Stimulated activated CD8-positive, alpha-beta memory T cell treated with anti-CD3 and anti-CD28 coated beads, Interleukin-7, amount 100 ng/mL, for 48 hours (primary cell): Measurements from ENCODE around the gene A4GALT.

Experiments used
- DNase-seq, 2 donors: peaks; one replicate each; pipeline ENCODE4 v3.0.0-alpha.2; 2020; ENCODE audit warnings: low read depth in 1 of 2; ENCODE audit errors: extremely low read depth in 1 of 2

A4GALT gene

DNA sequence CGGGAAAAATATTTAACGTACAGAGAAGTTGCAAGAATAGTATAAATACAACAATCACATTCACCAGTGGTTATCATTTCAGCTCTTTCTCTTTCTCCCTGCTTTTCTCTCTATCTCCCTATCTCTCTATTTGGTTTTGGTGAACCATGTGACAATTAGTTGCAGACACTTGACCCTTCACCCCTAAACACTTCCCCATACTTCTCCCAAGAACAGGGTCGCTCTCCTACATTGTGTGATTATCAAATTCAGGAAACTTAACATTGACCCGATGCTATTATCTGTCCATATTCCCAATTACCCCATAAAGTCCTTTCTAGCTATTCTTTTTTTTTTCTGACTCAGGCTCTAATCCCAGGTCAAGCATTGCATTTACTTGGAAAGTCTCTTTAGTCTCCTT is 66.7 kb downstream of the A4GALT start:
- DNase-seq, result no peak

DNA sequence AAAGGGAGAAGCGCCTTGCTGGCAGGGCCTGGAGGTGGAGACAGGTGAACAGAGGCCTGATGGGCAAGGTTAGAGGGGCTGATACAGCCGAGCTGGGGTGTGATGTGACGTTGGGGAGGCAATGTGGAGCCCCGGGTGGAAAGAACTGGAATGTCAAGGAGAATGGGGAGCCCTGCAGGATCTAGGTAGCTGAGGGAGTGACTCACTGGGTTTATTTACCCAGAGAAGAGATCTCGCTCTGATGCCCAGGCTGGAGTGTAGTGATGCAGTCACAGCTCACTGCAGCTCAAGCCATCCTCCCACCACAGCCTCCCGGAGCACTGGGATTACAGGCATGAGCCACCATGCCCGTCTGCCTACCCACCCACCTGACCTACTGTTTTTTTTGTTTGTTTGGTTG is 69.5 kb downstream of the A4GALT start:
- no peak for DNase-seq

DNA sequence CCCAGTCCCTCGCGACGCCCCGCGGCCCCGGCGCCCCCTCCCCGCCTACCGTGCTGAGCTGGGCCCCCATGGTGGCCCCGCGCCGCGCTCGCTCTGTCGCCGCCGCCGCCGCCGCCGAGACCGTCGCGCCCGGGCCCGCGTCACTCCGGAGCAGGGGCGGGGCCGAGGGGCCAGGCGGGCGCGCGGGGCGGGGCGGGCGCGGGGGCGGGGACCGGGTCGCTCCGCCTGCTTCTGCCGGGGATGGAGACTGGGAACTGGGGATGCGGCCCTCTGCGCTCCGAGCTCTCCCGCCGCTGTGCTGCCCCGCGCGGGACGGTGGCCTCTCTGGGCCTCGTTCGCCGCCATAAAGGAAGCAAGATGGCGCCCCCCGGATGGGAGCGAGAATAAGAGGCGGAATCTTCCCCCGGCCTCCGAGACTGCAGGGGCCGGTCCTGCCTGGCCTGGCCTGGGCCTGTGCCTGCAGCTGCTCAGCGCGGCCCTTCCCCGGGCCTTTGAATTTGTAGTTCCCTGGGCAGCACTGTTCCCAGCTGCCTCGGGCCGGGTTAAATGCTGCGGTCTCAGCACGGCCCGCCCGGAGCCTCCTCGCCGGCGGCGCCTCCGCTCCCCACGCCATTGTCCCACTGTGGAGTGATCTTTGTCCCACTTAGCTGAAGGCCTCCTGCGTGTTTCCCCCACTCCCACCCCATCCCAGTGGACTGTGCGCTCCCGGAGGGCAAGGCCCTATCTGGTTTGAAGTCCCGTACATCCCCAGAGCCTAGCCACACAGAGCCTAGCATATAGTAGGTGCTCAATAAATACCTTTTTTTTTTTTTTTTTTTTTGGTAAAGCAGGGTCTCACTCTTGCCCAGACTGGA is 71.2 kb downstream of the A4GALT start, which contains the start of gene CYB5R3:
CYB5R3 (minus strand) TSS at position 147 of the 854 bp plus-strand sequence; CDS start at position 70, 77 bp downstream.
- DNase-seq, result peak; percentile 63 to 73

DNA sequence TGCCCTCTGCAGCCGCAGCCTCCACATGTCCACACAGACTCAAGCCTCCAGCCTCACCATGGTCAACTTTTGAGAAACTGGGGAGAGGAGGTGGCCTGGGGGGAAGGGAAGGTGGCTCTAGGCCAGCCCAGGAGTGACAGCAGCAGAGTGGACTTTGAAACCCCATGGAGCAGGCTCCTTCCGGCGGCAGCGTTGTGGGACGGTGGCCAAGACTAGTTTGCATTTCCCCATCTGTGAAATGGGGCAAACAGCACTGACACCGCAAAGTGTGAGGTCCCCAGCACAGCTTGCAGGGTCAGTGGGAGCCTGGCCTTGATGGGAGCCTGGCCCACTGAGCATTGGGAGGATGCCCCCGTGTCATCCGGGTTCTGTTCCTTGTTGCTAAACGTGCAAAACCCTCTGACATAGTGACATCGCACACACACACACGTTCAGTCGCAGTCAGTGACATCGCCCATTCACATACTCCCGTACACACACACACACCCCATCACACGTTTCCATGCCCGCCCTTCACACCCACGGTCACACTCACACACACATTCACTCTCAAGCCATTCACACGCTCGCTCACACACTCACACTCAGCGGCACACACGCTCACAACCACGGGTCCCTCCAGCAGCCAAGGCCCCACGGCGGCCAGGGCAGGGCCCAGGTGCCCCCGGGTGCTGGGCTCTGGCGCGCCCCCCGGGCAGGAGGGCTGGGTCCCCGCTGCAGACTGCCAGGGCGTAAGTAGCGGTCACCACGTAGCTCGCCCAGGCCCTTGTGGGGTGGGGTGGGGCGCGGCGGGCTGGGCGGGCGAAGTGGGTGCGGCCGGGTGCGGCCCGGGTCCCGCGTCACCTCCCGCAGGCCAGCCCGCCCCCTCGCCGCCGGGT is 72.1 kb downstream of the A4GALT start:
- peak in 1 of 2 donors; percentile 19 for DNase-seq

DNA sequence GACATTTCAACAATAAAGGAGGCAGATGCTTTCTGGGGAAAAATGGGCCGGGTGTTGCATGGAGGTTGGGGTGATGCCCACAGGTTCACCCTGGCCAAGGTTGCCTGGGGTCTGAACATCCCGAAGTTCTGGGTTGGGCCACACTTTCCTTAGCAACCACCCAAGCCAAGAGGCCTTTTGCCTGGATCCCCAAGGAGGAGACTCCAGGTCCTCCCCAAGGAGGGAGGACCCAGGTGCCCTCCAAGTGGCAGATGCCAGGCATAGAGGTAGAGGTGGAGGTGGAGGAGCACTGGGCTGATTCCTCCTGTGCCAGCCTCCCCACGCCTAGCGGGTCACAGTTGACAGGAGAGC is 72.7 kb downstream of the A4GALT start:
- no peak for DNase-seq

DNA sequence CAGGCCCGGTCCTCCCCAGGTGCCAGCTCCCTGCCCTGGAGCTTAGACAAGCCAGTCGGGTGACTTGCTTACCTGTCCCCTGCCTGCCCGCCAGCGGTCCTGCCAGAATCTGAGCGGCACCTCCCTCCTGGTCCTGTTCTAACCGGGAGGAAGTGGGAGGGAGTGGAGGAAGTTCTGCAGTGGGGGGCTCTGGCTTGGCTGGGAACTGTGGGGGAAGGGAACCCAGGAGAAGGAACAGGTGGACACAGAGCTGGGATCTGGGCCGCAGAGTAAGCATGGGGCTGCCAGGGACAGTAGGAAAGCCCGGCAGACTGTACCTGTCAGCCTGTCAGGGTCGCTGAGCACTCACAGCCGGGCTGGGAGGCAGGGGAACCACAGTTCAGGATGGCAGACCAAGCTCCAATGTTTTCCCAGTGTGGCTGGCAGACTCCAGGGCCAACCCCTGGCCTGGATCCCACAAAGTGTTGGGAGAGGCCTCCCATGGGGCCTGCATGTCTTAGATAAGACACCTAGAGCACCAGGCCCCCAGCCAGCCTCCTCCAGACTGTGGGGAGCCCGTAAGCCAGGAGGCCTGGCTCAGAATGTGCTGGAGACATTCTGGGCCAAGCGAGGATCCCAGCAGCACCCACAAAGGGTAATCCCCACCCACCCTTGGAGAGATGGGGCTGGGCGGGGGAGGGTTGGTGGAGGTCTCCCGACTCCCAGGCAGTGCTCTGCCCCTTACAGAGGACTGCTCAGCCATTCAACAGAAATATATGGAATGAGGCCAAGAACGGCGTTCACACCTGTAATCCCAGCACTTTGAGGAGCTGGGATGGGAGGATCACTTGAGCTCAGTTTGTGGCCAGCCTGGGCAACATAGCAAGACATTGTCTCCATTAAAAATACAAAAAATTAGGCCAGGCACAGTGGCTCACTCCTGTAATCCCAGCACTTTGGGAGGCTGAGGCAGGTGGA is 73.8 kb downstream of the A4GALT start:
- no peak for DNase-seq

DNA sequence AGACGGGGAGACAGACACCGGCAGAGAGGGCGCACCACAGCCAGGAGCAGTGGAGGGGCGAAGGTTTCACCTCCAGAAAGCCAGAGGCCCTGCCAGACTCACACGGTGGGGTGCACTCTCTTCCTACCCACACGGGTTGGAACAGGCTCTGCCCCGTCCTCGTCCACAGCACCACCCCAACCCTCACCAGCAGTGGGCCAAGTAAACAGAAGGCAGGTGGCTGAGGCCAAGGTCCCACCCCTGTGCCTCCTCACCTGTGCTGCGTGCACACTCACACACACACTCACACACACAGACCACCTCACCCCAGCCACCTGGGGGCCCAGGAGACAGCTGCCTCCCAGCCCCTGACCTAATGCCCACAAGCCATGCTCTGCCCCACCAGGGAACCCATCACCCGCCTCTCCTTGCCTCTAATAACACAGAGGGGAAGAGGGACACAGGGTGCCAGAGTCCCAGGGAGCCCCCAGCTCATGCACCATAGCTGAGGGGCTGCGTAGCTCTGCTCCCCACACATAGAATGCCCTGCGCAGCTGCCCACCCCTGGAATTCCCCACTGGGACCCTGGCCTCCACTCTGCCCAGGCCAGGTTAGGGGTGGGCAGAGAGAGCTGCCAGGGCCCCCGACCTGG is 74.6 kb downstream of the A4GALT start:
- no peak for DNase-seq

DNA sequence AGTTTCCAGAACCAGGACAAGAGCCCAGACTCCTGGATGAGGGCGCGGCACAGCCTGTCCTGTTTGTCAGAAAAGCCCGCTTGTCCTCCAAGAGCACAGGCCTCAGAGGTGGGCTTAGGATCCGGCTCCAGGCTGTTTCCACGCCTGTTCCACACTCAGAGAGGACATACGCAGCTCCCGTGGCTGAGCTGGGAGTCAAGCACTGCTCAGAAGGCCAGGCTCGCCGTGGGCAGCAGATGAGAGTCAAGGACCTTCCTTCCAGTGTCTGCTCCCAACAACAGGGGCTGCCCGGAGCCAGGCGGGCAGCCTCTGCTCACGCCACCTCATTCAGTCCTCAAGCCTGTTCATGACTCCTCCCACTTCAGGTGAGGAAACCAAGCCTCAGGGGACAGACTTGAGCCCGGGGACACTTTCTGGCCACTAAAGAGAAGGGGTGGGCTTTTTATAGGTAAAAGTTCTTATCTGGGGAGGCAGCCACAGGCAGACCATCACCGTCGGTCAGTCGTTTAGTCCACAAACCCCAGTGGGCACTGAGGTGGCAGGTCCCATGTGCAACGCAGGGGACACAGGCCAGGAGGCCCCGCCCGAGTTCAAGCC is 75.2 kb downstream of the A4GALT start:
- DNase-seq, result no peak

DNA sequence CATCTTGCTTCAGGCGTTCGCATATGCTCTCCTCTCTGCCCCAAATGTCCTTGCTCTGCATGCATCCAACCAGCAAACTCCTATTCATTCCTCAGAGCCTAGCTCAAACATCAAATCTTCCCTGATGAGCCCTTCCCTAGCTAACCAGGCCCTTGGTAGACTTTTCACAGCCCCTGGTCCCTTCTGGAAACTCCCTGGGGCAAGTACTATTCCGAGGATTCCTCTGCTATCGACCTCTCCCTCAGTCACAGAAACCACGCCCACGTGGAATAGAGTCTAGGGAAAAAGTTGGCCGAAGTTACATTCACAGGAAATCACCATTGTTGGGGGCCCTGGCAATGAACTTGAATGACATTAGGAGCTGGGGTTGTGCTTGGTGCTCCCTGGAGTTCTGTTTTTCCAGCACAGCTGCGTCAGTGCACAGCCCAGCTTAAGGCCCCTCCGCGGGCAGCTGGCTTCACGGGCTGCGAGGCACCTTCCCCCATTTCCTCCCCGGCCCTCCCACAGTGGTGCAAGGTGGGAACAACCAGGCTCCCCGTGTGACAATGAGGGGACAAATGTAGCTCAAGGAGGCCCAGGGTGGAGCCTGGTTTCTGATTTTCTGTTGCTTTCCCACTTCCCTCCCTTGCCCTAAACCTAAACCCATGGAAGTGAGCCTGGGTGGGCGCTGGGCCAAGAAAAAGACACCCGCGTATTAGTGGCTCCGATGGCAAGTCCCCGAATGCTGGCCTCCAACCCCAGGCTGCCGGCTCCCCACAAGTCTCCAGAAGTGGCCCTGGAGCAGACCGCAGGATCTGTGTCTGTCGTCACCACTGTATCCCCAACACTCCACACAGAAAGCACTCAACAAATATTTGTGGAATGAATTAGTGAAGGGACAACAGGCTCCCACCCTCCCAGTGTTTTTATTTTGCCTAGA is 76.0 kb downstream of the A4GALT start:
- no peak for DNase-seq

DNA sequence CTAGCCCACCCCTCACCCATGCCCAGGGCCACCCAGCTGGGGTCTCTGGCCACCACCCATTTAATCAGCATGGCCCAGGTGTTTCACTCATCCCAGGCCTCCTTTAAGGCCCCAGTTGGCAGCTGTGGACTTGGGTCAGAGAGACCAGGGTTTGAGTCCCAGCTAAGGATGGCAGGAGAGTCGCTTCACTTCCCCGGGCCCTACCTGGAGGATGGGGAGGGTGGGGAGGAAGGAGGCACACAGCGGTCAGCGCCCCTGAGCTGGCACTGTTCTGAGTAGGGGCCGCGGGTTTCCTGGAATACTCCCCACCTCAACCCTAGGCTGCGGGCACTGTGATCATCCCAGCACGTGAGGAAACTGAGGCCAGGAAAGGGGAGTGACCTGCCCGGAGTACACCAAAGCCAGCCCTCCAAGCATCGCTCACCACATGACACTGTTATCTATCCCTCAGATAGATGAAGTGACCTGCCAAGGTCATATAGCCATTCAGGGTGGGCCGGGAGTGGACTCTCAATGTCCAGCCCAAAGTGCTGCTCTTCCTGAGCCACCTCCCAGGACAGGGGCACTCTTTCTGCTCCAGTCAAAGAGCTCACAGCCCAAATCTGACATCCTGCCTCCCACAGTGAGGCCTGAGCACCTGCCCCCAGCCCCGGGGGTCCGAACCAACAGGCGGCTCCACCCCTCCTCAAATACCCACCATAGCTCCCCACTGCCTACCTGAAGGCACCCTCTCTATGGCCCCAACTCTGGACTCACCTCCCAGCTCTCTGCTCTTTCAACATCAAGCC is 76.8 kb downstream of the A4GALT start:
- no peak for DNase-seq

DNA sequence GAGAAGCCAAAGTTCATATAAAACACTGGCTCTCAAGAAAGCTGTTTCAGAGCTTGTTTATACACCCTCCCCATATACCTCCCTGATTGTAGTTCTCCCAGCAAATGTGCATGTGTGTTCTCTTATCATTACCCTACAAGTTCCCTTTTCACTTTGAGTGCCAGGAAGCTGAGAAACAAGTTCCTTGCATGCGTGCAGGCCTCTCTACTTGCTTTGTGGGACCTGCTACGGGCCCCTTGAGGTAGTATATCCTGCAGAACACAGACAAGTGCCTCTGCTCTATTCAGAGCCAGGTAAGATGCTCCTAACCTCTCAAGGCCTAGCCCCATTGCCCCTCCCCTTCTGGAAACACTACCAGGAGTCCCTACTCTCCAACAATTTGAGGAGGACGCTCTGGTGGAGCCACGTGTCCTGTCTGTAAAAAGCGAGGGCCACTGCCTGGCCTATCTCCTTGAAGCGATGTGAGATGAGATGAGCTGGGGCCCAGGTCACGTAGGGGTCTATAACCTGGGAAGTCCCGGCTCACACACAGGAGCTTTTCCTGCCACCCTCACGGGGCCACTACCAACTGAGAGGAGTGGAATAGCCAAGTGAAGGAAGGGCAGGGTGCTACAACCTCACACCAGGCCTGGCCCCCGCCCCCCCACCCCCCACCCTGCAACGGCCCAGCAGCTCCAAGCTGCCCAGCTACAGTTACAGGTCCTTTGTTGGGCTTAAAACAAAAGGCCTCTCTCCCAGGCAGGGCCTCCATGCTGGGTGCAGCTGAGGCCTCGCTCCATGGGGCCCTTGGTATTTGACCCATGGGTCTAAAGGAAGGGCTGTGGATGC is 77.7 kb downstream of the A4GALT start:
- DNase-seq, result no peak
